Measurements from ENCODE around the gene TRIM28.

TRIM28 gene

GRCh38 chr19:58514564-58515022 is 29.3 kb upstream of the TRIM28 start:
- Histone ChIP-seq H3K27ac (no peak overlapping the region), H3K27me3 (replicated peaks) (no peaks in the 10 kb centered on the region), H3K4me3 (ENCODE audit: low read depth, low read length) (peak overlapping the region; percentile 56), H3K36me3 (replicated peaks) (peaks cover 15% of the 10 kb centered on the region)
- TF ChIP-seq CTCF (IDR thresholded peaks at IDR 0.05; ENCODE audit: low read depth, low read length, missing control alignments), result no peak
- no peak for DNase-seq
- in situ Hi-C loops (cut with HindIII; ENCODE audit: low pct_ligation_motif_present, low sequenced_read_pairs), result no loop called here

- peaks cover 15% of the 10 kb centered on the region for H3K36me3 ChIP-seq (replicated peaks)
- in situ Hi-C loops (cut with HindIII; ENCODE audit: low pct_ligation_motif_present, low sequenced_read_pairs), result no loop called here
- H3K4me3 ChIP-seq (ENCODE audit: low read depth, low read length), result no peak overlapping the region
- no peak for TF ChIP-seq CTCF (IDR thresholded peaks at IDR 0.05; ENCODE audit: low read depth, low read length, missing control alignments)
- DNase-seq, result no peak
- H3K27me3 ChIP-seq (replicated peaks), result no peaks in the 10 kb centered on the region
- H3K27ac ChIP-seq, result no peak overlapping the region
Observed at GRCh38 chr19:58515259-58515658, 28.6 kb upstream of the TRIM28 start.

DNA sequence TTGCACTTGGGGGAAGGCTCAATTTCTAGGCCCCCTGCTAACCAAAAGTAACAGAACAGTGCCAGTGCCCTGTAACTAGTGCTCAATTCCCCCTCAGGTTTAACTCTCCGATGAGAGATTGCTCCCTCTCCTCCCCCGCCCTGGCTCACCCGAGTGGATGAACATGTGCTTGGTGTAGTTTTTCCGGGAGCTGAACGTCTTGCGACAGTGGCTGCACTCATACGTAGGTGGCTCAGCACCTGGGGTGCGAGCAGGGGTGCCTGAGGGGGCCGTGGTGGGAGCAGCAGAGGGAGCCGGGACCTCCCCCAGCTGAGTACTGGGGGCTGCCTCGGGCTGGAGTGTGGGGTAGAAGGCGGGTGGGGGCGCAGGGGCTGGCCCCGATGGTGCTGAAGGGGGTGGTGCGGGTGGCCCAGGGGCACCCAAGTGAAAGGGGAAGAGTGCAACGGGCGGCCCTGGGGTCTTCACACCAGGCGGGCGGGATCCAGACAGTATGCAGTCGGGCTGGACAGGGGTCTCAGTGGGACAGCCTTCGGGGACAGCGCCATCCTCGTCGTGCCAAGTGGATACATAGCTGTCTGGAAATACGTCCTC is 27.5 kb upstream of the TRIM28 start:
- in situ Hi-C loops (cut with HindIII; ENCODE audit: low pct_ligation_motif_present, low sequenced_read_pairs), result no loop called here
- no peak for TF ChIP-seq CTCF (IDR thresholded peaks at IDR 0.05; ENCODE audit: low read depth, low read length, missing control alignments)
- H3K36me3 ChIP-seq (replicated peaks), result peaks cover 15% of the 10 kb centered on the region
- H3K27ac ChIP-seq, result no peak overlapping the region
- no peak for DNase-seq
- H3K4me3 ChIP-seq (ENCODE audit: low read depth, low read length), result no peak overlapping the region
- no peaks in the 10 kb centered on the region for H3K27me3 ChIP-seq (replicated peaks)

DNA sequence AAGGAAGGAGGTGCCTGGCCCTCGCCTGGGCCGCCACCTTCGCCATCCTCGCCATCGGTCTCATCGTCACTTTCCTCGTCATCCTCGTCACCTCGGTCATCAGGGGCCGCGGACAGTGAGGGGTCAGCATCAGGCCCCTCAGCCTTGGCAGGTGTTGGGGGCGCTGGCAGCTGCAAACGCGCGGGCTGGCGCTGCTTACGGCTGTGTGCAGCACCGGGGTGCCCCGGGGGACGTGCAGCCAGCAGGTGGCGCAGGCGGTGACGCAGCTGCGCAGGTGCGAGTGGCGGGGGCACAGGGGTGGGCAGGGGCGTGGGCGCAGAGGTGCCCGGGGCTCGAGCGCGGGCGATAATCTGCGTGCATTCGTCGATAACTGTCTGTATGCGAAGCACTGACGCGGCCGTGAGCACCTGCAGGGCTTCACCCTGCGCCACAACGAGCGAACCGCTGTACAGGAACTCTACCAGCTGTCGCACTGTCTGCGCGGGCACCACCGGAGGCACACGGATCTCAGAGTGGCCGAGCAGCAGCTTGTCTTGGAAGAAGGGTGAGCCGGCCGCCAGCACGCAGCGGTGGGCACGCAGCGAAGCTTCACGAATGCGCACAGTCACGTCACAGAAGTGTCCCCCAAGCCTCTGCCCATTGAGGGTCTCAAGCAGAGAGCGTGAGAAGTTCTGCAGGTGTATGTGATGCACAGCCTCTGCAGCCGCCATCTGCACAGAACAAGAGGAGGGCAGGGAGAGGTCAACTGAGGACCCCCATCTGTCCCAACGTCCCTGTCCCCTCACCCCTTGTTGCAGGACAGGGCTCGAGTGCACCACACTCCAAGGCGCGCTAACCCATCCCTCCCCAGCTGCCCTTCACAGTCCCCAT is 26.7 kb upstream of the TRIM28 start:
- Histone ChIP-seq H3K4me3 (ENCODE audit: low read depth, low read length) (no peak overlapping the region), H3K36me3 (replicated peaks) (peaks cover 15% of the 10 kb centered on the region), H3K27ac (no peak overlapping the region), H3K27me3 (replicated peaks) (no peaks in the 10 kb centered on the region)
- TF ChIP-seq CTCF (IDR thresholded peaks at IDR 0.05; ENCODE audit: low read depth, low read length, missing control alignments), result no peak
- no peak for DNase-seq
- in situ Hi-C loops (cut with HindIII; ENCODE audit: low pct_ligation_motif_present, low sequenced_read_pairs), result no loop called here

GRCh38 chr19:58518256-58519086 is 25.4 kb upstream of the TRIM28 start:
- in situ Hi-C loops (cut with HindIII; ENCODE audit: low pct_ligation_motif_present, low sequenced_read_pairs), result no loop called here
- TF ChIP-seq CTCF (IDR thresholded peaks at IDR 0.05; ENCODE audit: low read depth, low read length, missing control alignments), result no peak
- H3K27ac ChIP-seq, result peak overlapping the region; percentile 89
- peak overlapping the region; percentile 88 for H3K4me3 ChIP-seq (ENCODE audit: low read depth, low read length)
- H3K36me3 ChIP-seq (replicated peaks), result peaks cover 15% of the 10 kb centered on the region
- H3K27me3 ChIP-seq (replicated peaks), result no peaks in the 10 kb centered on the region
- DNase-seq, result no peak

Measured in brain microvascular endothelial cell (primary cell).